T-cell (primary cell): ENCODE data around the gene CLEC12A. TPM values are rescaled to one million over a fixed set of nuclear protein-coding genes. Genes with fewer than 3 reads are reported as not detected.

Experiments used
- ATAC-seq, 4 experiments: fragments of 200-7000 bp in 3 of 4; fragments of 150-1000 bp in 1 of 4; cut with Tn5 transposase; replicated peaks in 1 of 4; 1 replicate in 3 of 4; 2 replicates in 1 of 4; pipeline ENCODE4 v1.10.0; 2021; ENCODE audit warnings: moderate library complexity in 3 of 4, mild to moderate bottlenecking in 2 of 4, moderate number of reproducible peaks in 1 of 4
- CTCF ChIA-PET, 2 donors: fragments of 300-600 bp; sonication (Branson Sonifier 250); formaldehyde crosslinking; loops; one replicate each; lab custom pipeline; 2022; ENCODE audit warnings: antibody characterized with exemption in 2 of 2; lab: Charles Lee
- POLR2A ChIA-PET, 2 donors: fragments of 300-600 bp; sonication (Branson Sonifier 250); formaldehyde crosslinking; loops; one replicate each; lab custom pipeline; 2022; ENCODE audit warnings: antibody characterized with exemption in 2 of 2; lab: Charles Lee
- DNase-seq, 35 experiments: peaks; one replicate each; pipeline versions ENCODE4 v3.0.0 to v3.0.0-alpha.2; 2013 to 2023
- H3K27ac ChIP-seq: one replicate; pipeline ENCODE4 v1.5.1; 2013; ENCODE audit warnings: low read length
- H3K27me3 ChIP-seq, 2 experiments: replicated peaks in 1 of 2; 1 replicate in 1 of 2; 2 replicates in 1 of 2; pipeline versions ENCODE4 v1.6.1 to v1.7.0; 2013; ENCODE audit warnings: low read length in 1 of 2, mixed read lengths in 1 of 2; ENCODE audit not compliant: control insufficient read depth in 2 of 2, insufficient read depth in 2 of 2; ENCODE audit errors: extremely low read depth in 1 of 2
- H3K36me3 ChIP-seq, 2 donors: 1 replicate in 1 of 2; 2 replicates in 1 of 2; pipeline versions ENCODE4 v1.6.1 to v1.7.0; 2013; ENCODE audit warnings: low read length in 1 of 2; ENCODE audit not compliant: control insufficient read depth in 2 of 2, insufficient read depth in 1 of 2; ENCODE audit errors: extremely low read depth in 1 of 2
- H3K4me1 ChIP-seq, 2 experiments: 1 replicate in 1 of 2; 2 replicates in 1 of 2; pipeline versions ENCODE4 v1.6.1 to v1.7.0; 2013; ENCODE audit warnings: low read length in 2 of 2, mixed read lengths in 1 of 2; ENCODE audit not compliant: insufficient read depth in 2 of 2, control insufficient read depth in 1 of 2; ENCODE audit errors: extremely low read depth in 1 of 2
- H3K4me3 ChIP-seq, 2 donors: 1 replicate in 1 of 2; 2 replicates in 1 of 2; pipeline versions ENCODE4 v1.5.1 to v1.7.0; 2013; ENCODE audit warnings: mild to moderate bottlenecking in 2 of 2, low read length in 1 of 2, moderate library complexity in 1 of 2; ENCODE audit not compliant: control insufficient read depth in 1 of 2; ENCODE audit errors: extremely low read depth in 1 of 2
- H3K9me3 ChIP-seq: 2 replicates; pipeline ENCODE4 v1.7.0; 2013
- H3K27ac Mint-ChIP-seq, 2 donors: one replicate each; pipeline ENCODE4 v1.8.0; 2020 to 2021; ENCODE audit warnings: mild to moderate bottlenecking in 2 of 2, mixed read lengths in 2 of 2
- H3K27me3 Mint-ChIP-seq, 2 donors: one replicate each; pipeline ENCODE4 v1.8.0; 2021 to 2022; ENCODE audit warnings: mixed read lengths in 2 of 2
- H3K36me3 Mint-ChIP-seq: one replicate; pipeline ENCODE4 v1.8.0; 2021; ENCODE audit warnings: mixed read lengths
- H3K4me1 Mint-ChIP-seq, 3 donors: one replicate each; pipeline ENCODE4 v1.8.0; 2020 to 2022; ENCODE audit warnings: mixed read lengths in 3 of 3, mild to moderate bottlenecking in 1 of 3
- H3K4me3 Mint-ChIP-seq, 3 donors: one replicate each; pipeline ENCODE4 v1.8.0; 2020 to 2022; ENCODE audit warnings: mild to moderate bottlenecking in 3 of 3, mixed read lengths in 3 of 3, moderate library complexity in 3 of 3
- H3K9me3 Mint-ChIP-seq, 3 donors: one replicate each; pipeline ENCODE4 v1.8.0; 2020 to 2022; ENCODE audit warnings: mixed read lengths in 3 of 3
- WGBS: methylation state at CpG from one replicate; pipeline ENCODE4 v1.1.5; 2013; ENCODE audit warnings: missing lambda C conversion rate; ENCODE audit not compliant: insufficient coverage; 5-methylcytosine and 5-hydroxymethylcytosine counted together
- total RNA-seq, 35 experiments: library from RNA in 6 of 35; stranded (reverse) in 6 of 35; fragments of 120-200 nt in 1 of 35; gene quantifications; one replicate each; pipeline versions ENCODE4 v1.2.1 to v1.2.4 and lab custom pipeline; 2013 to 2026

CLEC12A gene
- total RNA-seq, 5 donors from 2014 or later (not counting 1 experiment from before 2014, with no cell fraction given): 0.26 TPM; not detected in 4

- no peak for DNase-seq
- Histone ChIP-seq H3K9me3 (no peaks in the 10 kb centered on the region), H3K27me3 (no peaks in the 10 kb centered on the region), H3K36me3 (no peaks in the 10 kb centered on the region), H3K4me1 (no peaks in the 10 kb centered on the region), H3K4me3 (no peak within 1 kb of the TSS), H3K27ac (no peak within 1 kb of the TSS)
- H3K27me3 Mint-ChIP-seq: peaks cover 7 to 9% of the 10 kb centered on the region in 2 donors
- WGBS: 91% methylated on average over 4 of the region's 6 CpGs
- H3K4me3 Mint-ChIP-seq: no peak within 1 kb of the TSS
- ATAC-seq: no peak
- no peak within 1 kb of the TSS for H3K27ac Mint-ChIP-seq
- H3K36me3 Mint-ChIP-seq: no peaks in the 10 kb centered on the region
- no peaks in the 10 kb centered on the region for H3K9me3 Mint-ChIP-seq
- ChIA-PET POLR2A (interaction anchor here in 1 of 2 donors (0.9 kb wide), 1 partner anchor 10 kb away, joined by 3 read pairs; no protein-coding TSS in a partner anchor), CTCF (interaction anchor here (0.5 to 1.4 kb wide), 3 partner anchors 118 to 385 kb away, joined by 3 to 6 read pairs (median 3); no protein-coding TSS in a partner anchor)
- no peaks in the 10 kb centered on the region for H3K4me1 Mint-ChIP-seq
These were observed 38.9 kb upstream of the CLEC12A start, which contains the start of gene CLEC2A for GRCh38 chr12:9932270-9932669. CLEC2A (minus strand) TSS chr12:9932370; CDS start chr12:9932329, 41 bp downstream.

DNA sequence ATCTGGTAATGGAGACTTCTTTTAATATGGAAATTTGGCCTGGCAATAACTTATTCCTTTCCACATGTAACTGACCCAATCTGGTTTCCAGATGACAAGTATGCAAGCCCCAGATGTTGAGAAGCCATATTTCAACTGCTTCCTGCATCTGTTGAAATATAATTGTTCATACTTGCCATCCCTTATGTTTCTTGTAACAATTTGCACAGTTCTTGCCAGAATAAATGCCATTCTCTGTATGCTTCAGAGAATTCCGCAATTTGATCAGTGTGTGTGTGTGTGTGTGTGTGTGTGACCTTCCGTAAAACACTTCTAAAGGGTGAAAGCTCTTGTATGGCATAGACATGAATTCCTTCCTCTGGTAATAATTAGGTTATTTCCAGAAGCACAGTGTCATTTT lies 37.3 kb upstream of the CLEC12A start:
- Mint-ChIP-seq H3K4me3 (no peak overlapping the region), H3K36me3 (no peaks in the 10 kb centered on the region), H3K27me3 (peaks cover 3 to 5% of the 10 kb centered on the region in 2 donors), H3K4me1 (no peaks in the 10 kb centered on the region), H3K9me3 (no peaks in the 10 kb centered on the region), H3K27ac (no peak overlapping the region)
- WGBS: no CpG with 5 or more reads among the region's 2 CpGs
- H3K27ac ChIP-seq: no peak overlapping the region
- H3K4me3 ChIP-seq: no peak overlapping the region
- ChIA-PET CTCF (interaction anchor here in 1 of 2 donors (0.7 kb wide), 2 partner anchors 25 to 66 kb away, joined by 7 to 8 read pairs; no protein-coding TSS in a partner anchor), POLR2A (interaction anchor here (0.6 to 0.7 kb wide), 2 partner anchors 120 to 157 kb away, joined by 3 to 4 read pairs; no protein-coding TSS in a partner anchor)
- no peaks in the 10 kb centered on the region for H3K9me3 ChIP-seq
- no peaks in the 10 kb centered on the region for H3K27me3 ChIP-seq
- ATAC-seq: no peak
- DNase-seq: no peak
- no peaks in the 10 kb centered on the region for H3K36me3 ChIP-seq
- H3K4me1 ChIP-seq: no peaks in the 10 kb centered on the region

DNA sequence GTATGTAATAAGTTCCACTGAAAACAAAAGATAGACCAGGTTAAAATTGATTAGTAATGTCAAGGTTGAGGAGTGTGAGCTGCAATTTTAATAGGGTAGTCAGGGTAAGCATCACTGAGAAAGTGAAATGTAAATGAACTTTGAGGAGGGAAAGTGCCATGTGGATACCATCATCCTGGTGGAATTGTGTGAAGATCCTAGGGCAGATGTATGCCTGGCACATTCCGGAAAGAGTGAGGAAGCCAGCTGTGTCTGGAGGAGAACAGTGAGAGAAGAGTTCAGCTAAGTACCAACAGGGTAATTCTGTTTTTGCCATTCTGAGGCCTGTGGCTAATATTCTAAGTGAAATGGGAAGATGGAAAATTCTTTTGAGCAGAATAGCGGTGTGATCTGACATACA lies 36.2 kb upstream of the CLEC12A start:
- Mint-ChIP-seq H3K36me3 (no peaks in the 10 kb centered on the region), H3K27me3 (peaks cover 3 to 11% of the 10 kb centered on the region in 2 donors), H3K4me3 (no peak overlapping the region), H3K4me1 (no peaks in the 10 kb centered on the region), H3K27ac (no peak overlapping the region), H3K9me3 (no peaks in the 10 kb centered on the region)
- Histone ChIP-seq H3K9me3 (no peaks in the 10 kb centered on the region), H3K27me3 (no peaks in the 10 kb centered on the region), H3K4me3 (no peak overlapping the region), H3K27ac (no peak overlapping the region), H3K36me3 (no peaks in the 10 kb centered on the region), H3K4me1 (no peaks in the 10 kb centered on the region)
- no peak for ATAC-seq
- 89% methylated on average over 1 of the region's 2 CpGs for WGBS
- DNase-seq: no peak
- ChIA-PET CTCF (no interaction called here), POLR2A (no interaction called here)

GRCh38 chr12:9936591-9936990 lies 34.6 kb upstream of the CLEC12A start:
- Mint-ChIP-seq H3K4me1 (peaks cover 0 to 2% (median 0%) of the 10 kb centered on the region in 3 donors), H3K9me3 (no peaks in the 10 kb centered on the region), H3K27ac (no peak overlapping the region), H3K27me3 (peaks cover 3 to 7% of the 10 kb centered on the region in 2 donors), H3K36me3 (no peaks in the 10 kb centered on the region), H3K4me3 (no peak overlapping the region)
- 82% methylated on average over 7 of the region's 10 CpGs for WGBS
- POLR2A ChIA-PET: no interaction called here
- H3K9me3 ChIP-seq: no peaks in the 10 kb centered on the region
- ATAC-seq (no peak), DNase-seq (no peak)
- no peaks in the 10 kb centered on the region for H3K27me3 ChIP-seq
- H3K27ac ChIP-seq: no peak overlapping the region
- CTCF ChIA-PET: no interaction called here
- no peaks in the 10 kb centered on the region for H3K36me3 ChIP-seq
- H3K4me3 ChIP-seq: no peak overlapping the region
- no peaks in the 10 kb centered on the region for H3K4me1 ChIP-seq

GRCh38 chr12:9940375-9940774 lies 30.8 kb upstream of the CLEC12A start:
- POLR2A ChIA-PET: no interaction called here

DNA sequence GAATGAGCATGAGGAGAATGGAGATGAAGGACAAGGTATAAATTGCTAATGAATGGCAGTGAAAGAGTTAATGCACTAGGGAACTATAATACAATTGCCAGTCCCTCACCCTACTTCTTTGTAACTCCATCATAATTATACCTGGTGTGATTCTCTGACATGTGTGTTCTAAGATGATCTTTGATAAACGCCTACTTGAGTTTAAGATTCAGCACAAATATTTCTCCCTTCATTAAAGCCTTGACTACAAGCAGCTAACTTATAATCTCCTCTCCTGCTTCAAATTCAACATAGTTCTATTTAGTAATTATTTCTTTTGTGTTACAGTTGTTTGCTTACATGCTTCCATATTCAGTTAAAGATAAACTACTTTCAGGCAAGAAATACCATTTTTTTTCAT lies 29.4 kb upstream of the CLEC12A start:
- Mint-ChIP-seq H3K36me3 (no peaks in the 10 kb centered on the region), H3K4me1 (peaks cover 8 to 16% (median 13%) of the 10 kb centered on the region in 3 donors), H3K27ac (no peak overlapping the region), H3K9me3 (no peaks in the 10 kb centered on the region), H3K27me3 (peaks cover 0 to 10% of the 10 kb centered on the region in 2 donors), H3K4me3 (no peak overlapping the region)
- CTCF ChIA-PET: interaction anchor here in 1 of 2 donors (0.6 to 0.7 kb wide), 2 partner anchors 55 to 1428 kb away, joined by 3 to 4 read pairs; partner anchors contain the start of gene CLEC4D
- H3K4me1 ChIP-seq: peaks cover 0 to 3% of the 10 kb centered on the region in 2 experiments
- no peaks in the 10 kb centered on the region for H3K9me3 ChIP-seq
- POLR2A ChIA-PET: no interaction called here
- no peak overlapping the region for H3K4me3 ChIP-seq
- no peak for DNase-seq
- no CpG with 5 or more reads among the region's 1 CpG for WGBS
- no peak for ATAC-seq
- H3K36me3 ChIP-seq: no peaks in the 10 kb centered on the region
- H3K27me3 ChIP-seq: peaks cover 0 to 6% of the 10 kb centered on the region in 2 experiments
- no peak overlapping the region for H3K27ac ChIP-seq

More at GRCh38 chr12:9940375-9940774, 30.8 kb upstream of the CLEC12A start:
- Mint-ChIP-seq H3K36me3 (no peaks in the 10 kb centered on the region), H3K4me1 (peaks cover 8 to 16% (median 13%) of the 10 kb centered on the region in 3 donors), H3K27ac (no peak overlapping the region), H3K9me3 (no peaks in the 10 kb centered on the region), H3K4me3 (no peak overlapping the region), H3K27me3 (peaks cover 0 to 10% of the 10 kb centered on the region in 2 donors)
- Histone ChIP-seq H3K27ac (no peak overlapping the region), H3K4me3 (no peak overlapping the region), H3K4me1 (peaks cover 0 to 3% of the 10 kb centered on the region in 2 experiments), H3K27me3 (peaks cover 0 to 6% of the 10 kb centered on the region in 2 experiments), H3K9me3 (no peaks in the 10 kb centered on the region), H3K36me3 (no peaks in the 10 kb centered on the region)
- ATAC-seq (no peak), DNase-seq (peak in 3 of 35 experiments; percentile 4 to 50 (median 13))
- CTCF ChIA-PET: interaction anchor here (0.5 to 2.0 kb wide), 13 partner anchors 9 to 458 kb away, joined by 3 to 13 read pairs (median 3); partner anchors contain the start of genes CLEC12A (in 1 of the 2) and CLEC7A (in 1 of the 2)
- no CpG with 5 or more reads among the region's 2 CpGs for WGBS
